Caco-2 (cell line): ENCODE measurements around the gene GALNTL6. TPM values are rescaled to one million over a fixed set of nuclear protein-coding genes. Genes with fewer than 3 reads are reported as not detected.

ENCODE experiments used
- BruUV-seq: library from RNA; stranded (reverse); fragments of 400-500 nt; replicated peaks from 2 replicates; lab custom pipeline; 2021; lab: Mats Ljungman, UMichigan
- CTCF ChIA-PET: fragments of 300-600 bp; sonication (Branson Sonifier 250); formaldehyde crosslinking; loops from one replicate; lab custom pipeline; 2022; ENCODE audit warnings: antibody characterized with exemption; lab: Charles Lee
- POLR2A ChIA-PET: fragments of 300-600 bp; sonication (Branson Sonifier 250); formaldehyde crosslinking; loops from one replicate; lab custom pipeline; 2022; ENCODE audit warnings: antibody characterized with exemption; lab: Charles Lee
- DNase-seq, 2 experiments: peaks; one replicate each; pipeline versions ENCODE4 v3.0.0 to v3.0.0-alpha.2; 2020 to 2022
- H3K27me3 ChIP-seq: replicated peaks from 2 replicates; pipeline ENCODE4 v1.6.0; 2011; ENCODE audit warnings: low read length; ENCODE audit not compliant: control insufficient read depth, insufficient read depth
- H3K36me3 ChIP-seq: 2 replicates; pipeline ENCODE4 v1.5.1; 2011; ENCODE audit warnings: low read length; ENCODE audit not compliant: control insufficient read depth, insufficient read depth
- H3K4me1 ChIP-seq: fragments of 250-450 bp; sonication (Bioruptor Pico); 2 replicates; pipeline ENCODE4 v1.5.1; 2020; ENCODE audit warnings: mild to moderate bottlenecking
- H3K4me3 ChIP-seq: 2 replicates; pipeline ENCODE4 v1.5.1; 2011; ENCODE audit warnings: low read depth, mild to moderate bottlenecking, control low read depth, low read length
- H3K9me3 ChIP-seq: fragments of 250-450 bp; sonication (Bioruptor Pico); 2 replicates; pipeline ENCODE4 v1.5.1; 2020; ENCODE audit warnings: mild to moderate bottlenecking, moderate library complexity
- H3K27ac Mint-ChIP-seq: one replicate; pipeline ENCODE4 v1.8.0; 2022; ENCODE audit warnings: mixed read lengths; ENCODE audit not compliant: unreplicated experiment
- H3K27me3 Mint-ChIP-seq: one replicate; pipeline ENCODE4 v1.8.0; 2022; ENCODE audit warnings: mixed read lengths; ENCODE audit not compliant: insufficient read depth, unreplicated experiment
- H3K36me3 Mint-ChIP-seq: one replicate; pipeline ENCODE4 v1.8.0; 2022; ENCODE audit warnings: mild to moderate bottlenecking, mixed read lengths; ENCODE audit not compliant: insufficient read depth, unreplicated experiment
- H3K4me1 Mint-ChIP-seq: one replicate; pipeline ENCODE4 v1.8.0; 2022; ENCODE audit warnings: low read depth, mixed read lengths; ENCODE audit not compliant: unreplicated experiment
- H3K4me3 Mint-ChIP-seq: one replicate; pipeline ENCODE4 v1.8.0; 2022; ENCODE audit warnings: mild to moderate bottlenecking, moderate library complexity, mixed read lengths; ENCODE audit not compliant: unreplicated experiment
- H3K9me3 Mint-ChIP-seq: one replicate; pipeline ENCODE4 v1.8.0; 2022; ENCODE audit warnings: mixed read lengths; ENCODE audit not compliant: unreplicated experiment
- intact Hi-C: fragments of 100-400 bp; cut with micrococcal nuclease; formaldehyde crosslinking; loops from one replicate; pipeline ENCODE4 v1.10.0; 2022; ENCODE audit not compliant: unreplicated experiment
- total RNA-seq: library from RNA; stranded (reverse); gene quantifications from 2 replicates; pipeline ENCODE4 v1.2.3, GENCODE V29; 2022
- TF ChIP-seq, protein P1 (sequence below), 2 experiments: fragments of 200-600 bp in 1 of 2; IDR thresholded peaks; 1 replicate in 1 of 2; 2 replicates in 1 of 2; pipeline versions ENCODE4 v1.5.1 to v1.8.0; 2011 to 2022; ENCODE audit warnings: antibody characterized with exemption in 1 of 2, control low read depth in 1 of 2, inconsistent platforms in 1 of 2, low read depth in 1 of 2, low read length in 1 of 2, mild to moderate bottlenecking in 1 of 2, moderate library complexity in 1 of 2; ENCODE audit not compliant: insufficient read depth in 1 of 2, severe bottlenecking in 1 of 2, unreplicated experiment in 1 of 2

Gene GALNTL6
- total RNA-seq, 1 experiment from 2014 or later, result not detected

DNA sequence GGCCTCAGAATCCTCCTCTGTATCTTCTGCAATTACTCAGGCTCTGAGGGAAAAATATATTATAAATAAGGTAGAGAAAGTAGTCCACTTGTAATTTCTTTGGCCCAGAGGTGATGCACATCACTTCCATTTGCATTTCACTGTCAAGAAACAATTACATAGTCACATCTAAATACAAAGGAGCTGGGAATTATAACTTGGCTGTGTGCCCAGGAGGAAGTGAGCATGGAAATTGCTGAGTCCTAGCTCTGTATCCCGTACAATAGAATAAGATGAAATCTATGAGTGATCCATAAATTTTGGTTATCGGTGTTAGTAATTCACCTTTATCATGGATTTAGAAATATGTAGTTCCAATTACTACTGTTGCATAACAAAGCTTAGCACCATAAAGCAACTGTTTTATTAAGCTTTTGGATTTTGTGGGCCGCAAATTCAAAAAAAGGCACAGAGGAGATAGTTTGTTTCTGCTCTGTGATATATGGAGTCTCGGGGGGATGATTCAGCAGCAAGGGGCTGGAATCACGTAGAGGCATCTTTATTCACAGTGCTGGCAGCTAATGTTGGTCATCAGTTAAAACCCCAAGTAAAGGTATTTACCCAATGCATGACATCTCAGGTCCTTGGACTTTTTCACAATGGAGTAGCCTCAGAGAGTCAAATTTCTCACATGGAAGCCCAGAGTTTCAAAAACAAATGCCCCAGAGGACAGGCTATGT lies 1114.1 kb downstream of the GALNTL6 start:
- no TSS peak for BruUV-seq
- CTCF ChIA-PET, result no interaction called here
- Mint-ChIP-seq H3K36me3 (no peaks in the 10 kb centered on the region), H3K27me3 (peaks cover 4% of the 10 kb centered on the region), H3K4me3 (no peak overlapping the region), H3K27ac (no peak overlapping the region), H3K4me1 (no peaks in the 10 kb centered on the region), H3K9me3 (no peaks in the 10 kb centered on the region)
- Histone ChIP-seq H3K9me3 (no peaks in the 10 kb centered on the region), H3K27me3 (no peaks in the 10 kb centered on the region), H3K36me3 (no peaks in the 10 kb centered on the region), H3K4me3 (no peak overlapping the region), H3K4me1 (no peaks in the 10 kb centered on the region)
- intact Hi-C loops, result no loop called here
- no peak for DNase-seq
- TF ChIP-seq, protein P1, sequence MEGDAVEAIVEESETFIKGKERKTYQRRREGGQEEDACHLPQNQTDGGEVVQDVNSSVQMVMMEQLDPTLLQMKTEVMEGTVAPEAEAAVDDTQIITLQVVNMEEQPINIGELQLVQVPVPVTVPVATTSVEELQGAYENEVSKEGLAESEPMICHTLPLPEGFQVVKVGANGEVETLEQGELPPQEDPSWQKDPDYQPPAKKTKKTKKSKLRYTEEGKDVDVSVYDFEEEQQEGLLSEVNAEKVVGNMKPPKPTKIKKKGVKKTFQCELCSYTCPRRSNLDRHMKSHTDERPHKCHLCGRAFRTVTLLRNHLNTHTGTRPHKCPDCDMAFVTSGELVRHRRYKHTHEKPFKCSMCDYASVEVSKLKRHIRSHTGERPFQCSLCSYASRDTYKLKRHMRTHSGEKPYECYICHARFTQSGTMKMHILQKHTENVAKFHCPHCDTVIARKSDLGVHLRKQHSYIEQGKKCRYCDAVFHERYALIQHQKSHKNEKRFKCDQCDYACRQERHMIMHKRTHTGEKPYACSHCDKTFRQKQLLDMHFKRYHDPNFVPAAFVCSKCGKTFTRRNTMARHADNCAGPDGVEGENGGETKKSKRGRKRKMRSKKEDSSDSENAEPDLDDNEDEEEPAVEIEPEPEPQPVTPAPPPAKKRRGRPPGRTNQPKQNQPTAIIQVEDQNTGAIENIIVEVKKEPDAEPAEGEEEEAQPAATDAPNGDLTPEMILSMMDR (IDR thresholded peaks at IDR 0.05; ENCODE audit: insufficient read depth in 1 of 2, low read depth in 1 of 2, low read length in 1 of 2, severe bottlenecking in 1 of 2, unreplicated experiment in 1 of 2), result no peak
- POLR2A ChIA-PET, result no interaction called here

DNA sequence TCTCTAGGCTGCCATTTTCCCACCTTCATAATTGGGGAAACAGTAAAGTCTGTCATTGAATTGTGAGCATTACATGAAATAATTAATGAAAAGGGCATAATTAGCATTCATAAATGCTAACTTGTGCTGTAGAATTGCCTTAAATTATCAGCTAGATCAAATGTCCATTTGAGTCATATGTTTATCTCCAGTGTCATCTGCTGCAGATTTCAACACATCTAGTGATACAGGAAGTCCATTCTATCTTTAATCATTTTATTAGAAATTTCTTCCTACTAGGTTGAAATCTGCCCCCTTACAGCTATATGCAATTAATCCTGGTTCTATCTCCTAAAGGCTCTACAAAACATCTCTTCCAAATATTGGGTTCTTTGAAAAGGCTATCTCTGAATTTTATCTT lies 1115.1 kb downstream of the GALNTL6 start:
- no peak overlapping the region for H3K27ac Mint-ChIP-seq
- intact Hi-C loops, result no loop called here
- peaks cover 4% of the 10 kb centered on the region for H3K27me3 Mint-ChIP-seq
- TF ChIP-seq, protein P1 (IDR thresholded peaks at IDR 0.05; ENCODE audit: insufficient read depth in 1 of 2, low read depth in 1 of 2, low read length in 1 of 2, severe bottlenecking in 1 of 2, unreplicated experiment in 1 of 2), result no peak
- ChIA-PET POLR2A (no interaction called here), CTCF (no interaction called here)
- no peaks in the 10 kb centered on the region for H3K4me1 Mint-ChIP-seq
- H3K36me3 Mint-ChIP-seq, result no peaks in the 10 kb centered on the region
- Histone ChIP-seq H3K27me3 (no peaks in the 10 kb centered on the region), H3K36me3 (no peaks in the 10 kb centered on the region), H3K4me1 (no peaks in the 10 kb centered on the region), H3K9me3 (no peaks in the 10 kb centered on the region), H3K4me3 (no peak overlapping the region)
- no peak for DNase-seq
- BruUV-seq, result no TSS peak
- H3K4me3 Mint-ChIP-seq, result no peak overlapping the region
- no peaks in the 10 kb centered on the region for H3K9me3 Mint-ChIP-seq

DNA sequence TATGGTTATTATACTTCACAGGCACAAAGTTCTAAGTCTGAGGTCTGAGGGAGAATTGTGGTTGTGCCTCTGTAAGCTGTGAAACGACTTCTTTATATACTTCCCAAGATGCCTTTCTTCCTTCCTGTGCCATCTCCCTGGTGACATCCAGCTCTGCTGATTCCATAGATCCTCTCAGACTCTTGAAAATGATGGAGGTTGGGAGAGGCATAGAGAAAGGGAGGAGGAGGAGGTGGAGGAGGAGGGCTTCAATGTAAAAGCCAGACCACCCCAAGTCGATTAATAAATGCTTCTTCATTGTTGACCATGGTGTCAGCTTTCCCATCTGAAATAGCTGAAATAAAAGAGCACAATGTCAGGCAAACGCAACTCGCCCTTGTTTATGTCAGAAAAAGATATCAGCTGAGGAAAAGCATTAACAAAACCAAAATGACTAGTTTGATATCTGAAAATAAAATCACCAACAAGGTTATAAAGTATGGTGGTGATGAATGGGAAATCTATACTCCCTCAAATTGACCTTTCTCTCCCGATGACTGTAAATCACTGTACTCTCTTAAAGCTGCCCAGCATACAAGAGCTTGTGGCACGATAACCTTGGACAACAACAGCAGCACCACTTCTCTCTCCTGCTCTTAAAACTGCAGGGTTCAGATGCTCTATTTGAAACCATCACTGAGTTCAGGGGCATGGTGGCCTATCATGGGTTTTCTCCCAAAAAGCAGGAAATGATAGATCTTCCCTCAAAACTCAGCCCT lies 1125.0 kb downstream of the GALNTL6 start:
- H3K27ac Mint-ChIP-seq, result no peak overlapping the region
- Histone ChIP-seq H3K9me3 (no peaks in the 10 kb centered on the region), H3K4me1 (no peaks in the 10 kb centered on the region), H3K4me3 (no peak overlapping the region), H3K27me3 (no peaks in the 10 kb centered on the region), H3K36me3 (no peaks in the 10 kb centered on the region)
- H3K36me3 Mint-ChIP-seq, result no peaks in the 10 kb centered on the region
- no peaks in the 10 kb centered on the region for H3K4me1 Mint-ChIP-seq
- POLR2A ChIA-PET, result no interaction called here
- TF ChIP-seq, protein P1 (IDR thresholded peaks at IDR 0.05; ENCODE audit: insufficient read depth in 1 of 2, low read depth in 1 of 2, low read length in 1 of 2, severe bottlenecking in 1 of 2, unreplicated experiment in 1 of 2), result no peak
- intact Hi-C loops, result no loop called here
- CTCF ChIA-PET, result no interaction called here
- no peak for DNase-seq
- H3K27me3 Mint-ChIP-seq, result peaks cover 4% of the 10 kb centered on the region
- H3K9me3 Mint-ChIP-seq, result no peaks in the 10 kb centered on the region
- H3K4me3 Mint-ChIP-seq, result no peak overlapping the region
- no TSS peak for BruUV-seq
